ENCODE results near the gene RETREG1. TPM values are rescaled to one million over a fixed set of nuclear protein-coding genes. Genes with fewer than 3 reads are reported as not detected.

Gene RETREG1
- total RNA-seq, 1 donor from 2014 or later, result 71.3 TPM

- DNase-seq, result no peak
Measured at GRCh38 chr5:16580382-16580781, 36.4 kb downstream of the RETREG1 start.

GRCh38 chr5:16579142-16579847, 37.5 kb downstream of the RETREG1 start:
- no peak for DNase-seq

- no peak for DNase-seq
Measured at GRCh38 chr5:16578474-16578883, 38.3 kb downstream of the RETREG1 start.

GRCh38 chr5:16577677-16578076, 39.1 kb downstream of the RETREG1 start:
- no peak for DNase-seq

- DNase-seq, result peak; percentile 63
Measured at GRCh38 chr5:16574789-16575721, 41.7 kb downstream of the RETREG1 start.

GRCh38 chr5:16573401-16573800, 43.4 kb downstream of the RETREG1 start:
- DNase-seq, result no peak

- DNase-seq, result no peak
Measured at GRCh38 chr5:16572289-16573015, 44.3 kb downstream of the RETREG1 start.

GRCh38 chr5:16571016-16571415, 45.8 kb downstream of the RETREG1 start:
- no peak for DNase-seq

- DNase-seq, result no peak
Measured at GRCh38 chr5:16570121-16570815, 46.5 kb downstream of the RETREG1 start.

GRCh38 chr5:16568875-16569580, 47.8 kb downstream of the RETREG1 start:
- peak; percentile 88 for DNase-seq

GRCh38 chr5:16567365-16567764, 49.4 kb downstream of the RETREG1 start:
- DNase-seq, result no peak

GRCh38 chr5:16565118-16565517, 51.7 kb downstream of the RETREG1 start:
- no peak for DNase-seq

- no peak for DNase-seq
Measured at GRCh38 chr5:16564248-16564867, 52.4 kb downstream of the RETREG1 start.

GRCh38 chr5:16563686-16564085, 53.1 kb downstream of the RETREG1 start:
- DNase-seq, result no peak

- no peak for DNase-seq
Measured at GRCh38 chr5:16561660-16562059, 55.1 kb downstream of the RETREG1 start.

- no peak for DNase-seq
Measured at GRCh38 chr5:16559702-16560101, 57.1 kb downstream of the RETREG1 start.

- DNase-seq, result no peak
Measured at GRCh38 chr5:16558984-16559629, 57.7 kb downstream of the RETREG1 start.

GRCh38 chr5:16557477-16557876, 59.3 kb downstream of the RETREG1 start:
- DNase-seq, result no peak

GRCh38 chr5:16554110-16554509, 62.7 kb downstream of the RETREG1 start:
- no peak for DNase-seq

- DNase-seq, result peak; percentile 80
Measured at GRCh38 chr5:16552666-16553343, 64.0 kb downstream of the RETREG1 start.

Data from occipital lobe (tissue), 2 donors.